Keratinocyte (primary cell): ENCODE data around the gene TMPRSS4. TPM values are rescaled to one million over a fixed set of nuclear protein-coding genes. Genes with fewer than 3 reads are reported as not detected.

Source experiments
- DNase-seq: peaks from one replicate; pipeline ENCODE4 v3.0.0-alpha.2; 2011; ENCODE audit warnings: low read depth, missing footprints, low spot score
- FAIRE-seq: peaks from 2 replicates; lab custom pipeline; 2011; peaks lifted over from hg19 to GRCh38; lab: Jason Lieb, UNC
- H2AFZ ChIP-seq: 2 replicates; pipeline ENCODE4 v1.6.0; 2012; ENCODE audit warnings: low read length, control low read depth, inconsistent platforms; ENCODE audit not compliant: control insufficient read depth
- H3K27ac ChIP-seq: 2 replicates; pipeline ENCODE4 v1.5.1; 2011; ENCODE audit warnings: low read length; ENCODE audit not compliant: control insufficient read depth, insufficient read depth
- H3K27me3 ChIP-seq: 3 replicates; pipeline ENCODE4 v1.6.0; 2011; ENCODE audit warnings: low read length; ENCODE audit not compliant: control insufficient read depth, insufficient read depth; ENCODE audit errors: extremely low read depth
- H3K36me3 ChIP-seq, 2 experiments: 2 replicates in 1 of 2; 3 replicates in 1 of 2; pipeline ENCODE4 v1.5.1; 2011; ENCODE audit warnings: low read length in 2 of 2, mild to moderate bottlenecking in 1 of 2; ENCODE audit not compliant: control insufficient read depth in 2 of 2, insufficient read depth in 2 of 2; ENCODE audit errors: extremely low read depth in 1 of 2
- H3K4me1 ChIP-seq: 3 replicates; pipeline ENCODE4 v1.5.1; 2011; ENCODE audit warnings: low read length; ENCODE audit not compliant: control insufficient read depth, insufficient read depth; ENCODE audit errors: extremely low read depth
- H3K4me2 ChIP-seq: 3 replicates; pipeline ENCODE4 v1.6.0; 2011; ENCODE audit warnings: low read depth, low read length; ENCODE audit not compliant: control insufficient read depth, insufficient read depth; ENCODE audit errors: extremely low read depth
- H3K4me3 ChIP-seq, 3 experiments: fragments of 200-600 bp in 1 of 3; sonication (generic) in 1 of 3; 2 replicates in 2 of 3; 3 replicates in 1 of 3; pipeline ENCODE4 v1.5.1; 2011 to 2016; ENCODE audit warnings: low read length in 3 of 3, mild to moderate bottlenecking in 3 of 3, control low read depth in 2 of 3, inconsistent platforms in 1 of 3, low read depth in 1 of 3, mixed read lengths in 1 of 3, mixed run types in 1 of 3, moderate library complexity in 1 of 3; ENCODE audit not compliant: control insufficient read depth in 2 of 3, insufficient read depth in 2 of 3; ENCODE audit errors: extremely low read depth in 1 of 3
- H3K79me2 ChIP-seq: 2 replicates; pipeline ENCODE4 v1.6.0; 2012; ENCODE audit warnings: low read length; ENCODE audit not compliant: control insufficient read depth, insufficient read depth
- H3K9ac ChIP-seq: 3 replicates; pipeline ENCODE4 v1.6.0; 2011; ENCODE audit warnings: low read length; ENCODE audit not compliant: control insufficient read depth, insufficient read depth; ENCODE audit errors: extremely low read depth
- H3K9me1 ChIP-seq: 3 replicates; pipeline ENCODE4 v1.6.0; 2011; ENCODE audit warnings: low read length; ENCODE audit not compliant: control insufficient read depth, insufficient read depth; ENCODE audit errors: extremely low read depth
- H3K9me3 ChIP-seq: 2 replicates; pipeline ENCODE4 v1.5.1; 2012; ENCODE audit warnings: low read depth, low read length; ENCODE audit not compliant: control insufficient read depth
- H4K20me1 ChIP-seq: 3 replicates; pipeline ENCODE4 v1.6.0; 2011; ENCODE audit warnings: low read length; ENCODE audit not compliant: control insufficient read depth, insufficient read depth; ENCODE audit errors: extremely low read depth
- EZH2 ChIP-seq: IDR thresholded peaks from one replicate; pipeline ENCODE4 v1.6.1; 2012; ENCODE audit warnings: inconsistent platforms, mild to moderate bottlenecking, low read length, moderate library complexity
- dilution Hi-C: fragments of 300-500 bp; cut with MboI; formaldehyde crosslinking; loops from one replicate; pipeline ENCODE4 v1.7.0; 2020; ENCODE audit warnings: low sequenced_read_pairs; ENCODE audit not compliant: extremely low pct_ligation_motif_present
- polyA plus RNA-seq, 5 experiments: library from polyadenylated mRNA; depleted of rRNA in 3 of 5; stranded (reverse) in 3 of 5; stranded (forward) in 1 of 5; unstranded in 1 of 5; fragments of >200 nt; gene quantifications; 1 replicate in 1 of 5; 2 replicates in 3 of 5; 3 replicates in 1 of 5; pipeline versions ENCODE4 v1.2.1 to v1.2.3, GENCODE V29; 2011 to 2012; ENCODE audit warnings: missing spikeins in 2 of 5, low read depth in 1 of 5, low replicate concordance in 1 of 5
- TF ChIP-seq, protein P1 (sequence below), 3 experiments: IDR thresholded peaks in 1 of 3; conservative IDR thresholded peaks in 1 of 3; optimal IDR thresholded peaks in 1 of 3; 2 replicates in 2 of 3; 3 replicates in 1 of 3; pipeline versions ENCODE3 to v1.5.1; 2011; ENCODE audit warnings: low read length in 3 of 3, mild to moderate bottlenecking in 3 of 3, moderate library complexity in 2 of 3, control low read depth in 1 of 3, inconsistent platforms in 1 of 3; ENCODE audit not compliant: insufficient read depth in 2 of 3; ENCODE audit errors: extremely low read depth in 1 of 3

The TMPRSS4 gene
- polyA plus RNA-seq, 1 donor (not counting 4 experiments of a cell fraction or from before 2014, with no cell fraction given): 1.2 TPM

DNA sequence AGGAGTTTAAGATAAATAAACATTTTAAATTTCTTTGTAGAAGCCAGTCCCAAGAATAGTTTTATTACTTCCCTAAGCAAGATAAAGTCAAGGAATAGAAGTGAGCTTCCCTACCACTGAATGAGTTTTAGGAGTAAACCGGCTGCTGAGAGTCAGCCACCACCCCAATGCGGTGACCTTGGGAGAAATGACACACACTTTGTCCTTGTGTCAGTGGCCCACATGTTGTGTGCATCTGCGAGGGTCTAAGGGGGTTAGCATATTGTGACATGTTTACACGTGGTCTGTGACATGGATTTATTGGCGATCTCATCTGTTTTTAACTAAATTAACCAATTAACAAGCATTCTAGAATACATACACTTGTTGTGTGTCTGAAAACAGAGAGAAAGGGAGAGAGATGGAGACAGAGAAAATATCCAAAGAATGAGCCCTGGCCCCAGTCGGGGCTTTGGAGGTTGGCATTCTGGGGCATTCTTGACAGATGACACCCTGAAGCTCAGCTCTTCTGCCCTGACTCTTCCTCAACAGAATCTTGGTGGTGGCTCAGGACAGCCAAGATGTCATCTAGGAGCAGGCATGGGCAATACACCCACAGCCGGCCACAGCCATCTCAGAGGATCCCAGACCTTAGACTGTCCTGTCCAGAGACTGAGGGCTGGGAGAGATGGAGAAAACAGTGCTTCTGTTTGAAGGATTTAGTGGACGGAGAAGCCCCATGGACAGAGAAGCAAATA is 29.7 kb upstream of the TMPRSS4 start:
- TF ChIP-seq, protein P1, sequence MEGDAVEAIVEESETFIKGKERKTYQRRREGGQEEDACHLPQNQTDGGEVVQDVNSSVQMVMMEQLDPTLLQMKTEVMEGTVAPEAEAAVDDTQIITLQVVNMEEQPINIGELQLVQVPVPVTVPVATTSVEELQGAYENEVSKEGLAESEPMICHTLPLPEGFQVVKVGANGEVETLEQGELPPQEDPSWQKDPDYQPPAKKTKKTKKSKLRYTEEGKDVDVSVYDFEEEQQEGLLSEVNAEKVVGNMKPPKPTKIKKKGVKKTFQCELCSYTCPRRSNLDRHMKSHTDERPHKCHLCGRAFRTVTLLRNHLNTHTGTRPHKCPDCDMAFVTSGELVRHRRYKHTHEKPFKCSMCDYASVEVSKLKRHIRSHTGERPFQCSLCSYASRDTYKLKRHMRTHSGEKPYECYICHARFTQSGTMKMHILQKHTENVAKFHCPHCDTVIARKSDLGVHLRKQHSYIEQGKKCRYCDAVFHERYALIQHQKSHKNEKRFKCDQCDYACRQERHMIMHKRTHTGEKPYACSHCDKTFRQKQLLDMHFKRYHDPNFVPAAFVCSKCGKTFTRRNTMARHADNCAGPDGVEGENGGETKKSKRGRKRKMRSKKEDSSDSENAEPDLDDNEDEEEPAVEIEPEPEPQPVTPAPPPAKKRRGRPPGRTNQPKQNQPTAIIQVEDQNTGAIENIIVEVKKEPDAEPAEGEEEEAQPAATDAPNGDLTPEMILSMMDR (optimal IDR thresholded peaks at IDR 0.05 in 1 of 3, IDR thresholded peaks at IDR 0.05 in 1 of 3, conservative IDR thresholded peaks at IDR 0.05 in 1 of 3; ENCODE audit: extremely low read depth in 1 of 3, insufficient read depth in 2 of 3, low read length in 3 of 3): no peak
- no peak for TF ChIP-seq EZH2
- Histone ChIP-seq H3K4me3 (no peak overlapping the region), H3K79me2 (no peaks in the 10 kb centered on the region), H2AFZ (no peak overlapping the region), H4K20me1 (no peaks in the 10 kb centered on the region), H3K4me1 (peaks cover 10% of the 10 kb centered on the region), H3K27ac (no peak overlapping the region), H3K9ac (no peak overlapping the region), H3K9me3 (no peaks in the 10 kb centered on the region), H3K9me1 (peaks cover 2% of the 10 kb centered on the region), H3K36me3 (no peaks in the 10 kb centered on the region), H3K4me2 (no peak overlapping the region), H3K27me3 (no peaks in the 10 kb centered on the region)
- DNase-seq: no peak
- FAIRE-seq: no peak
- dilution Hi-C loops: no loop called here

DNA sequence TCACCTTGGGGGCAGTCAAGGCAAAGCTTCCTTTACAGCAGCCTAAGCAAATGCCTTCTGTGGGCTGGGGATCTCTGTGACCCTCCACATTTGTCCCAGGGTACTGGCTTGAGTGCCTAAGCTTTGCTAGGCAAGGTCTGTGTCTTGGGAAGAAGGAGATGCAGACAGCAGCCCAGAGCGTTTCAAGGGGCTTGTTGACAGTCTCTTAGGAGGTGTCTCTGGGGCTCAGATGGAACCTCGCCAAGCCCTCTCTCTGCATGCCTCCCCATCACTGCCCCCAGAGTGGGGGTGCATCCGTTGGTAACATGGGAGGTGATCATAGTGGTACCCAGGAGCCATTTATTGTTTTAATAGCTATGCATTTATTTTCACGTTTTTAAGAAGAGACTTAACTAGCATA is 29.1 kb upstream of the TMPRSS4 start:
- Histone ChIP-seq H3K4me3 (no peak overlapping the region), H3K36me3 (no peaks in the 10 kb centered on the region), H3K27me3 (no peaks in the 10 kb centered on the region), H3K79me2 (no peaks in the 10 kb centered on the region), H4K20me1 (no peaks in the 10 kb centered on the region), H2AFZ (no peak overlapping the region), H3K4me1 (peaks cover 10% of the 10 kb centered on the region), H3K9ac (no peak overlapping the region), H3K9me1 (peaks cover 2% of the 10 kb centered on the region), H3K27ac (no peak overlapping the region), H3K4me2 (no peak overlapping the region), H3K9me3 (no peaks in the 10 kb centered on the region)
- dilution Hi-C loops: no loop called here
- no peak for FAIRE-seq
- no peak for DNase-seq
- TF ChIP-seq, protein P1 (optimal IDR thresholded peaks at IDR 0.05 in 1 of 3, IDR thresholded peaks at IDR 0.05 in 1 of 3, conservative IDR thresholded peaks at IDR 0.05 in 1 of 3; ENCODE audit: extremely low read depth in 1 of 3, insufficient read depth in 2 of 3, low read length in 3 of 3): no peak
- TF ChIP-seq EZH2: no peak
